Heart left ventricle (tissue), 13 donors: ENCODE measurements around the gene EPHB1.

ENCODE experiments used
- CTCF ChIP-seq, 12 donors: fragments of 200-600 bp; sonication (generic) in 4 of 12; IDR thresholded peaks; one replicate each; pipeline versions ENCODE4 v1.5.0 to v1.8.0; 2018 to 2022; ENCODE audit warnings: antibody characterized with exemption in 12 of 12, mild to moderate bottlenecking in 5 of 12
- POLR2A ChIP-seq, 2 donors: fragments of 450-650 bp; IDR thresholded peaks; one replicate each; pipeline ENCODE4 v1.6.1; 2017; ENCODE audit warnings: antibody characterized with exemption in 2 of 2, mild to moderate bottlenecking in 2 of 2, moderate library complexity in 2 of 2
- donor health status: ischemic (EF 13 %, LVEDD 7.1; RV severe dilation, severe dysfunction).
- donor health status: DM: no; HTN: yes; CAD: no.
- donor health status: DM: no; HTN: no; CAD: no.
- donor health status: ischemic (EF 25% LVEDD 6.9; RV normal size, moderate dysfunction).
- donor health status: ischemic (EF 25% LVEDD 5.7; RV mildly dilated, moderate dysfunction).
- donor health status: ischemic (EF 35%, LVEDD 5.7; RV mildly dilated, moderate dysfunction).
- donor health status: nonischemic (EF 11% LVEDD 7.7; RV severe dilation, severe dysfunction).
- donor health status: DM: yes; HTN: yes; CAD: no.
- donor health status: PGD.
- donor health status: ischemic (EF 29% LVEDD 5.4; RV normal size, mild dysfunction).
- donor health status: nonischemic (EF 23%, LVEDD 6.1; RV moderate dilation, normal function).

DNA sequence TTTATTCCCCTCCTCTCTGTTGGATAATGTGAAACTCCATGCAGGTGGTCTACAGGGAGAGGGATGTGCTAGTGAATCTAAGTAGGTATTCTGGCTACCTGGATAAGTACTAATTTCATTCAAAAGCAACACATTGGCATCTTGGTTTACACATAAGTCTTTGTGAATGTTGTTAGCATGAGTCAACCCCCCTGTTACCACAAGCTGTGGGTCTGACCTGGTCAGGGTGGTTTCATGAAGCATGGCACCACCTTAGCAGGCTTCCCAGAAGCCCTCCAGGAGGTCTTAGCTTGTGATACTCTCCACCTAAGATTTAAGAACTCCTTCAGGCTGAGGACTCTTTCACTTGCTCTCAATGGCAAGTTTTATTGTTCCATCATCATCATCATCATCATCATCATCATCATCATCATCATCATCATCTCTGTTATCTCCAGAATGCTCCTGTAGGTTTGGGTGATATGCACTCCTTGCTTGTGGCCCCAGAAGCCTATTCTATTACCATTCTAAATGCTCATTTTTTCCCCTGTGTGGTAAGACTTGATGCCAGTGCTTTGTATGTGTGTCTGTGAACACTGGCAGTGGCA is 62.8 kb downstream of the EPHB1 start:
- TF ChIP-seq CTCF (IDR thresholded peaks at IDR 0.05) (no peak), POLR2A (IDR thresholded peaks at IDR 0.05) (no peak)
